MM.1S (cell line): Measurements from ENCODE around the gene ZNF367.

ENCODE experiments used
- CTCF ChIP-seq: fragments of 300-600 bp; sonication (generic); IDR thresholded peaks from 2 replicates; pipeline ENCODE4 v1.5.1; 2016; ENCODE audit warnings: antibody characterized with exemption, low read length, mixed read lengths
- EZH2 ChIP-seq: fragments of 300-600 bp; sonication (generic); optimal IDR thresholded peaks from 2 replicates; pipeline ENCODE3; 2017; ENCODE audit warnings: low read depth, mild to moderate bottlenecking, antibody characterized with exemption, low read length, mixed read lengths
- EZH2phosphoT487 ChIP-seq: fragments of 300-600 bp; sonication (generic); IDR thresholded peaks from 2 replicates; pipeline ENCODE4 v1.6.1; 2018; ENCODE audit warnings: antibody characterized with exemption, low read length

DNA sequence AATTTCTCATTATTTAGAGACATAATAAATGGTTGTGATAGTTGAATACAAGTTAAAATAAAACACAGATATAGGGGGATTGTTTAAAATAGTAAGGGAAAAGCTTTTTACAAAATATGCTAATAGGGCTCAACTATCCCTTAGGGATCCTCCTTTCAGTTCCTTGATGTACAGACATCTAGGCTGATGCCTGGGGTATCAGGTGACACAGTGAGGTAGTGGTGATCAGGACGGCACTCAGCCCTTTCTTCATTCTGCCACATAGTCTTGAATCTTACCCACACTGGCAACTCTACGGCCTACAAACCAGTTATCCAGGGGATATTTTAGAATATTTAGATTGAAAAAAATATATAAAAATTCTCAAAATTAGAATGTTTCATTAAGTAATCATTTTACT lies 22.2 kb downstream of the ZNF367 start:
- TF ChIP-seq CTCF, result no peak
- no peak for TF ChIP-seq EZH2
- TF ChIP-seq EZH2phosphoT487, result no peak
